Muscle layer of colon (tissue), 2 donors: ENCODE measurements around the gene YIPF2.
"Not testable (repeated sequence)": the region's sequence is repeated elsewhere in the genome, so short reads cannot be mapped to it uniquely, and the experiment has no call there.

Source experiments
- H3K27ac ChIP-seq: one replicate; pipeline ENCODE4 v1.7.0; 2013; ENCODE audit warnings: low read depth, mild to moderate bottlenecking, low read length, moderate library complexity
- H3K27me3 ChIP-seq, 2 donors: one replicate each; pipeline ENCODE4 v1.7.0; 2013; ENCODE audit warnings: low read length in 2 of 2, mild to moderate bottlenecking in 2 of 2; ENCODE audit not compliant: insufficient read depth in 2 of 2, control insufficient read depth in 1 of 2
- H3K36me3 ChIP-seq: one replicate; pipeline ENCODE4 v1.7.0; 2013; ENCODE audit warnings: mild to moderate bottlenecking, low read length; ENCODE audit not compliant: insufficient read depth
- H3K4me1 ChIP-seq: one replicate; pipeline ENCODE4 v1.7.0; 2013; ENCODE audit warnings: mild to moderate bottlenecking, low read length; ENCODE audit not compliant: insufficient read depth
- H3K4me3 ChIP-seq, 2 donors: one replicate each; pipeline ENCODE4 v1.7.0; 2013; ENCODE audit warnings: low read length in 2 of 2, low read depth in 1 of 2, mild to moderate bottlenecking in 1 of 2, moderate library complexity in 1 of 2
- H3K9ac ChIP-seq: one replicate; pipeline ENCODE4 v1.7.0; 2013; ENCODE audit warnings: low read length
- H3K9me3 ChIP-seq: one replicate; pipeline ENCODE4 v1.7.0; 2013; ENCODE audit warnings: mild to moderate bottlenecking, low read length
- donor health status: abdominal sarcoma.
- donor health status: Adenocarcinoma of cecum.

Gene YIPF2

GRCh38 chr19:10962863-10963262 is 34.4 kb upstream of the YIPF2 start:
- Histone ChIP-seq H3K27me3 (no peaks in the 10 kb centered on the region), H3K9ac (no peak overlapping the region), H3K36me3 (no peaks in the 10 kb centered on the region), H3K4me1 (peaks cover 12% of the 10 kb centered on the region), H3K4me3 (no peak overlapping the region), H3K27ac (no peak overlapping the region), H3K9me3 (no peaks in the 10 kb centered on the region)

- Histone ChIP-seq H3K9me3 (no peaks in the 10 kb centered on the region), H3K4me1 (peaks cover 12% of the 10 kb centered on the region), H3K27me3 (no peaks in the 10 kb centered on the region), H3K9ac (peak overlapping the region; percentile 77), H3K27ac (peak overlapping the region; percentile 80), H3K36me3 (no peaks in the 10 kb centered on the region), H3K4me3 (peak overlapping the region; percentile 78 to 87)
These were observed 32.8 kb upstream of the YIPF2 start for GRCh38 chr19:10961073-10961860.

GRCh38 chr19:10960314-10961072 is 32.1 kb upstream of the YIPF2 start, which contains the start of gene SMARCA4:
Gene SMARCA4, plus strand, starts transcription at chr19:10961030. Its CDS starts 23,122 bp downstream, at chr19:10984152.
- Histone ChIP-seq H3K4me1 (peaks cover 12% of the 10 kb centered on the region), H3K4me3 (peak within 1 kb of the TSS; percentile 85 to 87), H3K9me3 (no peaks in the 10 kb centered on the region), H3K36me3 (no peaks in the 10 kb centered on the region), H3K27ac (peak within 1 kb of the TSS; percentile 87), H3K9ac (peak within 1 kb of the TSS; percentile 77), H3K27me3 (no peaks in the 10 kb centered on the region)

- H3K36me3 ChIP-seq, H3K27ac ChIP-seq, H3K27me3 ChIP-seq, H3K9me3 ChIP-seq, H3K9ac ChIP-seq: not testable (repeated sequence)
- H3K4me1 ChIP-seq, result peaks cover 12% of the 10 kb centered on the region
- H3K4me3 ChIP-seq, result peak overlapping the region in 1 of 2 donors; percentile 83
These were observed 31.0 kb upstream of the YIPF2 start for GRCh38 chr19:10959277-10959968.

GRCh38 chr19:10952809-10953208 is 24.4 kb upstream of the YIPF2 start:
- Histone ChIP-seq H3K4me3 (no peak overlapping the region), H3K9me3 (no peaks in the 10 kb centered on the region), H3K9ac (no peak overlapping the region), H3K27me3 (no peaks in the 10 kb centered on the region), H3K36me3 (no peaks in the 10 kb centered on the region), H3K27ac (no peak overlapping the region), H3K4me1 (no peaks in the 10 kb centered on the region)

- Histone ChIP-seq H3K4me3 (no peak overlapping the region), H3K4me1 (no peaks in the 10 kb centered on the region), H3K27ac (no peak overlapping the region), H3K27me3 (no peaks in the 10 kb centered on the region), H3K9ac (no peak overlapping the region), H3K9me3 (no peaks in the 10 kb centered on the region), H3K36me3 (no peaks in the 10 kb centered on the region)
These were observed 18.7 kb upstream of the YIPF2 start for GRCh38 chr19:10946958-10947657.

GRCh38 chr19:10945264-10945663 is 16.8 kb upstream of the YIPF2 start:
- H3K9ac ChIP-seq, result no peak overlapping the region
- no peak overlapping the region for H3K27ac ChIP-seq
- no peak overlapping the region for H3K4me3 ChIP-seq
- no peaks in the 10 kb centered on the region for H3K27me3 ChIP-seq
- no peaks in the 10 kb centered on the region for H3K36me3 ChIP-seq
- no peaks in the 10 kb centered on the region for H3K9me3 ChIP-seq
- H3K4me1 ChIP-seq, result no peaks in the 10 kb centered on the region

GRCh38 chr19:10943412-10943811 is 15.0 kb upstream of the YIPF2 start:
- H3K27ac ChIP-seq, H3K27me3 ChIP-seq, H3K9me3 ChIP-seq, H3K4me3 ChIP-seq, H3K36me3 ChIP-seq, H3K4me1 ChIP-seq, H3K9ac ChIP-seq: not testable (repeated sequence)

- not testable (repeated sequence) for H3K27me3 ChIP-seq, H3K36me3 ChIP-seq, H3K4me1 ChIP-seq, H3K9ac ChIP-seq, H3K27ac ChIP-seq, H3K4me3 ChIP-seq, H3K9me3 ChIP-seq
These were observed 13.2 kb upstream of the YIPF2 start for GRCh38 chr19:10941649-10942048.

GRCh38 chr19:10936661-10937084 is 8.2 kb upstream of the YIPF2 start:
- H3K27ac ChIP-seq, result no peak overlapping the region
- H3K9me3 ChIP-seq, result no peaks in the 10 kb centered on the region
- H3K27me3 ChIP-seq, result no peaks in the 10 kb centered on the region
- H3K4me1 ChIP-seq, result peaks cover 3% of the 10 kb centered on the region
- H3K9ac ChIP-seq, result no peak overlapping the region
- H3K36me3 ChIP-seq, result no peaks in the 10 kb centered on the region
- no peak overlapping the region for H3K4me3 ChIP-seq
